Omental fat pad (tissue), 4 donors: ENCODE measurements around the gene NMRAL1. TPM values are rescaled to one million over a fixed set of nuclear protein-coding genes. Genes with fewer than 3 reads are reported as not detected.

Source experiments
- ATAC-seq: fragments of 150-250 bp; one replicate; pipeline ENCODE4 v1.9.1; 2016; ENCODE audit warnings: mild to moderate bottlenecking, moderate library complexity; ENCODE audit not compliant: low FRiP score
- DNase-seq: peaks from one replicate; pipeline ENCODE4 v3.0.0-alpha.2; 2019; ENCODE audit warnings: low spot score
- CTCF ChIP-seq, 3 donors: fragments of 450-650 bp; IDR thresholded peaks; one replicate each; pipeline ENCODE4 v1.5.1; 2016 to 2017; ENCODE audit warnings: antibody characterized with exemption in 3 of 3, mild to moderate bottlenecking in 3 of 3, moderate library complexity in 2 of 3
- total RNA-seq, 4 donors: library from RNA; depleted of rRNA; stranded (reverse); fragments of >200 nt; gene quantifications; one replicate each; pipeline ENCODE4 v1.1.0, GENCODE V29; 2016

The NMRAL1 gene
- total RNA-seq, 4 donors from 2014 or later = 27.9 to 56.8 (median 44.5) TPM

GRCh38 chr16:4455081-4455480, 19.3 kb downstream of the NMRAL1 start:
- DNase-seq = no peak
- no peak for TF ChIP-seq CTCF (IDR thresholded peaks at IDR 0.05)

GRCh38 chr16:4454623-4455022, 19.8 kb downstream of the NMRAL1 start:
- ATAC-seq (no peak), DNase-seq (no peak)
- no peak for TF ChIP-seq CTCF (IDR thresholded peaks at IDR 0.05)

More at GRCh38 chr16:4455081-4455480, 19.3 kb downstream of the NMRAL1 start:
- no peak for ATAC-seq

- DNase-seq (no peak), ATAC-seq (no peak)
- no peak for TF ChIP-seq CTCF (IDR thresholded peaks at IDR 0.05)
These were observed 21.8 kb downstream of the NMRAL1 start for GRCh38 chr16:4452674-4453073.

GRCh38 chr16:4450931-4451519, 23.4 kb downstream of the NMRAL1 start:
- DNase-seq = no peak
- no peak for ATAC-seq
- TF ChIP-seq CTCF (IDR thresholded peaks at IDR 0.05) = no peak

- no peak for TF ChIP-seq CTCF (IDR thresholded peaks at IDR 0.05)
- ATAC-seq = no peak
- no peak for DNase-seq
These were observed 24.0 kb downstream of the NMRAL1 start for GRCh38 chr16:4450430-4450829.

- DNase-seq (no peak), ATAC-seq (no peak)
- TF ChIP-seq CTCF (IDR thresholded peaks at IDR 0.05) = no peak
These were observed 30.4 kb downstream of the NMRAL1 start for GRCh38 chr16:4443986-4444385.

- TF ChIP-seq CTCF (IDR thresholded peaks at IDR 0.05) = no peak
- no peak for DNase-seq
- ATAC-seq = no peak
These were observed 31.2 kb downstream of the NMRAL1 start for GRCh38 chr16:4443271-4443670.
